ENCODE data around the gene RBPMS2.

Gene RBPMS2

GRCh38 chr15:64717130-64717529, 58.3 kb downstream of the RBPMS2 start:
- DNase-seq = no peak

- no peak for DNase-seq
Measured at GRCh38 chr15:64716452-64716851, 58.9 kb downstream of the RBPMS2 start.

GRCh38 chr15:64713592-64713991, 61.8 kb downstream of the RBPMS2 start:
- no peak for DNase-seq

GRCh38 chr15:64712353-64712752, 63.0 kb downstream of the RBPMS2 start:
- DNase-seq = no peak

- DNase-seq = no peak
Measured at GRCh38 chr15:64710676-64711428, 64.5 kb downstream of the RBPMS2 start.

- no peak for DNase-seq
Measured at GRCh38 chr15:64706011-64706911, 69.1 kb downstream of the RBPMS2 start.

- DNase-seq = no peak
Measured at GRCh38 chr15:64705006-64705405, 70.4 kb downstream of the RBPMS2 start.

GRCh38 chr15:64703632-64703959, 71.8 kb downstream of the RBPMS2 start:
- DNase-seq = peak; percentile 11

GRCh38 chr15:64702816-64703631, 72.4 kb downstream of the RBPMS2 start:
- peak; percentile 94 for DNase-seq

- DNase-seq = no peak
Measured at GRCh38 chr15:64701482-64702184, 73.8 kb downstream of the RBPMS2 start.

GRCh38 chr15:64701051-64701450, 74.3 kb downstream of the RBPMS2 start:
- no peak for DNase-seq

- DNase-seq = no peak
Measured at GRCh38 chr15:64699751-64700388, 75.5 kb downstream of the RBPMS2 start.

- no peak for DNase-seq
Measured at GRCh38 chr15:64698823-64699222, 76.6 kb downstream of the RBPMS2 start.

GRCh38 chr15:64697911-64698369, 77.4 kb downstream of the RBPMS2 start:
- peak; percentile 75 for DNase-seq

GRCh38 chr15:64696481-64696880, 78.9 kb downstream of the RBPMS2 start:
- no peak for DNase-seq

- no peak for DNase-seq
Measured at GRCh38 chr15:64695561-64695992, 79.8 kb downstream of the RBPMS2 start.

- no peak for DNase-seq
Measured at GRCh38 chr15:64694816-64695215, 80.6 kb downstream of the RBPMS2 start.

- DNase-seq = no peak
Measured at GRCh38 chr15:64693134-64693533, 82.3 kb downstream of the RBPMS2 start.

GRCh38 chr15:64691896-64692565, 83.4 kb downstream of the RBPMS2 start:
- no peak for DNase-seq

GRCh38 chr15:64690578-64691296, 84.7 kb downstream of the RBPMS2 start:
- DNase-seq = no peak

GRCh38 chr15:64690008-64690407, 85.4 kb downstream of the RBPMS2 start:
- DNase-seq = no peak
